HEK293 (cell line): ENCODE results near the gene SLC7A9.

ENCODE experiments used
- CTCF ChIA-PET: fragments of 350-600 bp; formaldehyde crosslinking; extraction: SDS; loops from one replicate; lab custom pipeline; 2021; ENCODE audit warnings: antibody characterized with exemption; lab: Yijun Ruan, JAX
- POLR2A ChIA-PET: fragments of 300-600 bp; formaldehyde crosslinking; extraction: SDS; loops from one replicate; lab custom pipeline; 2020; ENCODE audit warnings: antibody characterized with exemption, inconsistent platforms; lab: Yijun Ruan, JAX
- H3K27ac ChIP-seq: fragments of 200-500 bp; sonication (Bioruptor generic); 2 replicates; pipeline ENCODE4 v1.5.1; 2014; ENCODE audit warnings: low read depth, low read length, control low read depth, inconsistent platforms; ENCODE audit errors: extremely low read depth
- H3K36me3 ChIP-seq, 2 experiments: fragments of 200-500 bp in 1 of 2; sonication (Bioruptor generic) in 1 of 2; 1 replicate in 1 of 2; 2 replicates in 1 of 2; pipeline ENCODE4 v1.5.1; 2014 to 2017; ENCODE audit warnings: inconsistent platforms in 2 of 2, low read length in 2 of 2; ENCODE audit not compliant: control insufficient read depth in 2 of 2, insufficient read depth in 1 of 2
- H3K4me1 ChIP-seq: fragments of 200-500 bp; sonication (Bioruptor generic); 2 replicates; pipeline ENCODE4 v1.5.1; 2014; ENCODE audit warnings: mild to moderate bottlenecking, low read length, inconsistent platforms; ENCODE audit not compliant: control insufficient read depth, insufficient read depth
- H3K4me3 ChIP-seq: 2 replicates; pipeline ENCODE4 v1.5.1; 2011; ENCODE audit warnings: low read depth, mild to moderate bottlenecking, control low read depth, low read length, moderate library complexity
- H3K9me3 ChIP-seq: fragments of 200-500 bp; sonication (Bioruptor generic); 2 replicates; pipeline ENCODE4 v1.5.1; 2014; ENCODE audit warnings: low read depth, low read length, inconsistent platforms; ENCODE audit not compliant: control insufficient read depth, insufficient read depth
- OVOL3 ChIP-seq: fragments of 450-650 bp; formaldehyde crosslinking; IDR thresholded peaks from 2 replicates; pipeline ENCODE4 v1.5.1; 2016; ENCODE audit warnings: missing biosample characterization, missing genetic modification characterization
- SCRT1 ChIP-seq: fragments of 450-650 bp; formaldehyde crosslinking; IDR thresholded peaks from 2 replicates; pipeline ENCODE4 v1.5.1; 2016; ENCODE audit warnings: missing biosample characterization, missing genetic modification characterization, borderline replicate concordance
- SCRT2 ChIP-seq: fragments of 450-650 bp; formaldehyde crosslinking; IDR thresholded peaks from 2 replicates; pipeline ENCODE4 v1.5.1; 2016; ENCODE audit warnings: missing biosample characterization, missing genetic modification characterization
- SP7 ChIP-seq: fragments of 450-650 bp; formaldehyde crosslinking; IDR thresholded peaks from 2 replicates; pipeline ENCODE4 v1.5.1; 2016; ENCODE audit warnings: missing biosample characterization, missing genetic modification characterization
- YY1 ChIP-seq: fragments of 450-650 bp; formaldehyde crosslinking; IDR thresholded peaks from 2 replicates; pipeline ENCODE4 v1.5.1; 2018; ENCODE audit warnings: missing biosample characterization, missing genetic modification characterization
- ZBTB20 ChIP-seq: fragments of 450-650 bp; formaldehyde crosslinking; IDR thresholded peaks from 2 replicates; pipeline ENCODE4 v1.5.1; 2016; ENCODE audit warnings: missing biosample characterization, missing genetic modification characterization
- ZBTB7A ChIP-seq: fragments of 450-650 bp; formaldehyde crosslinking; IDR thresholded peaks from 2 replicates; pipeline ENCODE4 v1.5.1; 2016; ENCODE audit warnings: low read depth, missing biosample characterization, missing genetic modification characterization
- ZBTB8A ChIP-seq: fragments of 450-650 bp; formaldehyde crosslinking; IDR thresholded peaks from 2 replicates; pipeline ENCODE4 v1.5.1; 2016; ENCODE audit warnings: missing biosample characterization, missing genetic modification characterization
- ZNF146 ChIP-seq: fragments of 450-650 bp; formaldehyde crosslinking; IDR thresholded peaks from 2 replicates; pipeline ENCODE4 v1.5.1; 2016; ENCODE audit warnings: missing biosample characterization, missing genetic modification characterization
- ZNF202 ChIP-seq: fragments of 450-650 bp; formaldehyde crosslinking; IDR thresholded peaks from 2 replicates; pipeline ENCODE4 v1.5.1; 2016; ENCODE audit warnings: missing biosample characterization, missing genetic modification characterization, borderline replicate concordance
- ZNF394 ChIP-seq: fragments of 450-650 bp; formaldehyde crosslinking; IDR thresholded peaks from 2 replicates; pipeline ENCODE4 v1.5.1; 2016; ENCODE audit warnings: missing biosample characterization, missing genetic modification characterization, mild to moderate bottlenecking, moderate library complexity, borderline replicate concordance
- ZNF423 ChIP-seq: fragments of 450-650 bp; formaldehyde crosslinking; IDR thresholded peaks from 2 replicates; pipeline ENCODE4 v1.5.1; 2016; ENCODE audit warnings: missing biosample characterization, missing genetic modification characterization
- ZNF426 ChIP-seq: fragments of 450-650 bp; formaldehyde crosslinking; IDR thresholded peaks from 2 replicates; pipeline ENCODE4 v1.5.1; 2017; ENCODE audit warnings: missing biosample characterization, missing genetic modification characterization, mild to moderate bottlenecking, inconsistent platforms, moderate library complexity
- ZNF530 ChIP-seq: fragments of 450-650 bp; formaldehyde crosslinking; IDR thresholded peaks from 2 replicates; pipeline ENCODE4 v1.5.1; 2016; ENCODE audit warnings: low read depth, missing biosample characterization, missing genetic modification characterization
- ZNF600 ChIP-seq: fragments of 450-650 bp; formaldehyde crosslinking; IDR thresholded peaks from 2 replicates; pipeline ENCODE4 v1.5.1; 2016; ENCODE audit warnings: missing biosample characterization, missing genetic modification characterization
- ZNF677 ChIP-seq: fragments of 450-650 bp; IDR thresholded peaks from 2 replicates; pipeline ENCODE4 v1.5.0; 2018; ENCODE audit warnings: missing biosample characterization, mild to moderate bottlenecking, missing genetic modification characterization, moderate library complexity
- ZNF707 ChIP-seq: fragments of 450-650 bp; formaldehyde crosslinking; IDR thresholded peaks from 2 replicates; pipeline ENCODE4 v1.5.1; 2016; ENCODE audit warnings: missing biosample characterization, missing genetic modification characterization
- ZNF768 ChIP-seq: fragments of 450-650 bp; formaldehyde crosslinking; IDR thresholded peaks from 2 replicates; pipeline ENCODE4 v1.5.1; 2018; ENCODE audit warnings: missing biosample characterization, mild to moderate bottlenecking, missing genetic modification characterization
- ZNF791 ChIP-seq: fragments of 450-650 bp; formaldehyde crosslinking; IDR thresholded peaks from 2 replicates; pipeline ENCODE4 v1.5.1; 2016; ENCODE audit warnings: missing biosample characterization, missing genetic modification characterization
- ZNF843 ChIP-seq: fragments of 450-650 bp; formaldehyde crosslinking; IDR thresholded peaks from 2 replicates; pipeline ENCODE4 v1.5.1; 2016; ENCODE audit warnings: missing biosample characterization, missing genetic modification characterization
- ZSCAN30 ChIP-seq: fragments of 450-650 bp; IDR thresholded peaks from 2 replicates; pipeline ENCODE4 v1.5.1; 2018; ENCODE audit warnings: missing biosample characterization, mild to moderate bottlenecking, missing genetic modification characterization, moderate library complexity
- TF ChIP-seq, protein P1 (sequence below): fragments of 450-650 bp; formaldehyde crosslinking; IDR thresholded peaks from 2 replicates; pipeline ENCODE4 v1.5.1; 2017; ENCODE audit warnings: missing biosample characterization, missing genetic modification characterization
- TF ChIP-seq, protein P2 (sequence below): fragments of 450-650 bp; formaldehyde crosslinking; IDR thresholded peaks from 2 replicates; pipeline ENCODE4 v1.5.1; 2017; ENCODE audit warnings: missing biosample characterization, mild to moderate bottlenecking, missing genetic modification characterization, moderate library complexity

Gene SLC7A9

DNA sequence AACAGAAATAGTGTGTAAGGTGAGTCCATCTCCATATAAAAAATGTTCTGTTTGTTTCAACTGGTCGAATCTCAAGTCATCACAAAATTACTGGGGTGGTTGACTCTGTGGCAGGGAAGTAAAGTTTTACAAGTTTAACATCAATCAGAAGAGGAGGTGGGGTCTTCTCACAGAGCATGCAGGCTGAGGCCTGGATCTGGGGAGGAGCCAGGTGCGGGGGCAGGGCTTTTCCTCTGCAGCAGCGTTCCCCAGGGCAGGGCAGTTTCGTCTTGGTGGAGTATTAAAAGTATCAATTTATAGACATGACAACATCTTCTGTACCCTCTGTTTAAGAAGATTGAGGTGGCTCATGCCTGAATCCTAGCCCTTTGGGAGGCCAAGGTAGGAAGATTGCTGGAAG, 68.8 kb downstream of the SLC7A9 start (continued):
- TF ChIP-seq ZNF530, result no peak

DNA sequence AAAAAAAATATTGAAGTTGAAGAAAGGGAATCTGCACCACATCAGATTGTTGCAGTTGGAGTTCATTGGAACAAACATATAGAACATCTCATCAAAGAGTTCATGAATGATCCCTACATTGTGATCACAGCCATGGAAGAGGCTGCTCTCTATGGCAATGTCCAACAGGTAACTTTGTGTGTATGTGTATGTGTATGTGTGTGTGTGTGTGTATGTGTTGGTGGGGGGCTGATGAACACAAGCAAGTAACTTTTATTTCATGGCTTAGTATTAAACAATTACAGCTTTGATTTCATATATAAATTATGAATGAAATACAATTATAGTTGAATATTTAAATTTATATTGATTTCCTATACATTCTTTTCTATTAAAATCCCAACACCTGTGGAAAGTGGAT, 69.4 kb downstream of the SLC7A9 start:
- Histone ChIP-seq H3K4me3 (no peak overlapping the region), H3K4me1 (no peaks in the 10 kb centered on the region; the same call in 1 of the 2 replicates), H3K9me3 (no peaks in the 10 kb centered on the region), H3K27ac (no peak overlapping the region), H3K36me3 (no peaks in the 10 kb centered on the region; a peak in 1 of 3 replicates)
- CTCF ChIA-PET, result no interaction called here
- POLR2A ChIA-PET, result no interaction called here
- TF ChIP-seq SCRT2 (tag by site-specific recombination) (peak; percentile 84), SCRT1 (tag by site-specific recombination) (peak; percentile 73; the same call in 1 of the 2 replicates), SP7 (tag by site-specific recombination) (no peak)

DNA sequence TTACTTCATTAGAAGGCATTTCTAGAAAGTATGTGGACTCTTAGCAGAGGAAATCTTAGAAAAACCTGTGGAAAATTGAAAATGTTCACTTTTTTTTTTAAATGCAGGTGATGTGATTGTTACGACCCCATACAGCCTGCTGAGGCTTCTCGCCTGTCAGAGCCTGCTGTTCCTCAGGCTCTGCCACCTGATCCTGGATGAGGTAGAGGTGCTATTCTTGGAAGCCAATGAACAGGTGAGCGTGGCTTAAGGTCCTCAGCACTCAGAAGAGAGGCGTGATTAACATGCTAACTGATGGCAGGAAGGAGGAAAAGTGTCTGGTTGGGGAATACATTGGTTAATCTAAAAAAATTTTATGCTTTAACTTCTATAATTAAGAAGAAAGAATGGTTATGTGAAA, 71.4 kb downstream of the SLC7A9 start:
- CTCF ChIA-PET, result no interaction called here
- POLR2A ChIA-PET, result no interaction called here
- H3K9me3 ChIP-seq, result no peaks in the 10 kb centered on the region

DNA sequence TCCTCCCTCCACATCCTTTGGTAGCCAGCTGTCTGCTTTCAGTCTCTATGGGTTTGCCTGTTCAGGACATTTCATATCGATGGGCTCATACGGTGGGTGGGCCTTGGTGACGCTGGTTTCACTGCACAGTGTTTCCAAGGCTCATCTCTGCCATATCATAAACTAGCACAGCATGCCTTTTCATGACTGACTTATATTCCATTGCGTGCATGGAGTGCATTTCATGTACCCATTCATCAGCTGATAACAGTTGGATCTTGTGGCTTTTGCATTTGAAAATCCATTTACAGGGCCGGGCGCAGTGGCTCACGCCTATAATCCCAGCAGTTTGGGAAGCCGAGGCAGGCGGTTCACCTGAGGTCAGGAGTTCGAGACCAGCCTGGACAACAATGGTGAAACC, 80.1 kb downstream of the SLC7A9 start:
- no peak for TF ChIP-seq SCRT1 (tag by site-specific recombination)
- peak; percentile 94 for TF ChIP-seq ZNF146 (tag by site-specific recombination)
- H3K4me3 ChIP-seq, result no peak overlapping the region
- ChIA-PET CTCF (interaction anchor here (1.2 to 1.5 kb wide), 2 partner anchors 21 to 42 kb away, joined by 3 to 4 read pairs; no protein-coding TSS in a partner anchor), POLR2A (no interaction called here)
- 0 out of 2 replicates have a peak, but pooled peaks cover 7% of the 10 kb centered on the region for H3K4me1 ChIP-seq
- no peaks in the 10 kb centered on the region for H3K9me3 ChIP-seq
- no peak overlapping the region for H3K27ac ChIP-seq
- H3K36me3 ChIP-seq, result no peaks in the 10 kb centered on the region; a peak in 1 of 3 replicates

More for the DNA sequence above, 71.4 kb downstream of the SLC7A9 start:
- H3K4me3 ChIP-seq, result no peak overlapping the region
- TF ChIP-seq ZBTB8A (tag by site-specific recombination) (no peak), ZNF843 (tag by site-specific recombination) (no peak), ZNF600 (no peak), ZBTB20 (tag by site-specific recombination) (no peak), ZNF791 (tag by site-specific recombination) (no peak), ZNF394 (no peak), ZNF423 (no peak), ZSCAN30 (no peak), OVOL3 (tag by site-specific recombination) (no peak), ZNF768 (tag by site-specific recombination) (no peak), ZBTB7A (no peak), ZNF426 (tag by site-specific recombination) (no peak), ZNF202 (tag by site-specific recombination) (no peak), ZNF677 (no peak), ZNF707 (tag by site-specific recombination) (no peak), YY1 (tag by site-specific recombination) (no peak)
- TF ChIP-seq, protein P1, sequence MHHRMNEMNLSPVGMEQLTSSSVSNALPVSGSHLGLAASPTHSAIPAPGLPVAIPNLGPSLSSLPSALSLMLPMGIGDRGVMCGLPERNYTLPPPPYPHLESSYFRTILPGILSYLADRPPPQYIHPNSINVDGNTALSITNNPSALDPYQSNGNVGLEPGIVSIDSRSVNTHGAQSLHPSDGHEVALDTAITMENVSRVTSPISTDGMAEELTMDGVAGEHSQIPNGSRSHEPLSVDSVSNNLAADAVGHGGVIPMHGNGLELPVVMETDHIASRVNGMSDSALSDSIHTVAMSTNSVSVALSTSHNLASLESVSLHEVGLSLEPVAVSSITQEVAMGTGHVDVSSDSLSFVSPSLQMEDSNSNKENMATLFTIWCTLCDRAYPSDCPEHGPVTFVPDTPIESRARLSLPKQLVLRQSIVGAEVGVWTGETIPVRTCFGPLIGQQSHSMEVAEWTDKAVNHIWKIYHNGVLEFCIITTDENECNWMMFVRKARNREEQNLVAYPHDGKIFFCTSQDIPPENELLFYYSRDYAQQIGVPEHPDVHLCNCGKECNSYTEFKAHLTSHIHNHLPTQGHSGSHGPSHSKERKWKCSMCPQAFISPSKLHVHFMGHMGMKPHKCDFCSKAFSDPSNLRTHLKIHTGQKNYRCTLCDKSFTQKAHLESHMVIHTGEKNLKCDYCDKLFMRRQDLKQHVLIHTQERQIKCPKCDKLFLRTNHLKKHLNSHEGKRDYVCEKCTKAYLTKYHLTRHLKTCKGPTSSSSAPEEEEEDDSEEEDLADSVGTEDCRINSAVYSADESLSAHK (tag by site-specific recombination), result no peak
- TF ChIP-seq, protein P2, sequence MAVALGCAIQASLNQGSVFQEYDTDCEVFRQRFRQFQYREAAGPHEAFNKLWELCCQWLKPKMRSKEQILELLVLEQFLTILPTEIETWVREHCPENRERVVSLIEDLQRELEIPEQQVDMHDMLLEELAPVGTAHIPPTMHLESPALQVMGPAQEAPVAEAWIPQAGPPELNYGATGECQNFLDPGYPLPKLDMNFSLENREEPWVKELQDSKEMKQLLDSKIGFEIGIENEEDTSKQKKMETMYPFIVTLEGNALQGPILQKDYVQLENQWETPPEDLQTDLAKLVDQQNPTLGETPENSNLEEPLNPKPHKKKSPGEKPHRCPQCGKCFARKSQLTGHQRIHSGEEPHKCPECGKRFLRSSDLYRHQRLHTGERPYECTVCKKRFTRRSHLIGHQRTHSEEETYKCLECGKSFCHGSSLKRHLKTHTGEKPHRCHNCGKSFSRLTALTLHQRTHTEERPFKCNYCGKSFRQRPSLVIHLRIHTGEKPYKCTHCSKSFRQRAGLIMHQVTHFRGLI (tag by site-specific recombination), result no peak
- no peak overlapping the region for H3K27ac ChIP-seq
- no peaks in the 10 kb centered on the region; the same call in 1 of the 2 replicates for H3K4me1 ChIP-seq
- no peaks in the 10 kb centered on the region for H3K36me3 ChIP-seq
